Measurements from ENCODE around the gene TBC1D22A.

- no peak for TF ChIP-seq CTCF (IDR thresholded peaks at IDR 0.05; ENCODE audit: low read length)
- TF ChIP-seq EZH2phosphoT487 (IDR thresholded peaks at IDR 0.05; ENCODE audit: low read length) = no peak
Measured at GRCh38 chr22:47174096-47174495, 411.6 kb downstream of the TBC1D22A start.
